Activated naive CD4-positive, alpha-beta T cell treated with anti-CD3 and anti-CD28 coated beads, Interleukin-2, amount 50 U/mL, for 72 hours (primary cell): ENCODE data around the gene PLSCR5. TPM values are rescaled to one million over a fixed set of nuclear protein-coding genes. Genes with fewer than 3 reads are reported as not detected.

Source experiments
- ATAC-seq, 2 donors: fragments of 150-1000 bp; cut with Tn5 transposase; 2 replicates each; pipeline ENCODE4 v1.10.0; 2021; ENCODE audit warnings: mild to moderate bottlenecking in 2 of 2, moderate library complexity in 2 of 2
- DNase-seq, 2 donors: peaks; one replicate each; pipeline ENCODE4 v3.0.0; 2021 to 2022; ENCODE audit warnings: low spot score in 2 of 2
- H3K27ac Mint-ChIP-seq, 2 donors: one replicate each; pipeline ENCODE4 v1.8.0; 2022; ENCODE audit warnings: mild to moderate bottlenecking in 2 of 2, mixed read lengths in 2 of 2
- H3K36me3 Mint-ChIP-seq, 2 donors: one replicate each; pipeline ENCODE4 v1.8.0; 2022; ENCODE audit warnings: mixed read lengths in 2 of 2
- H3K9me3 Mint-ChIP-seq, 2 donors: one replicate each; pipeline ENCODE4 v1.8.0; 2022; ENCODE audit warnings: mixed read lengths in 2 of 2
- total RNA-seq, 2 donors: library from RNA; stranded (reverse); gene quantifications; one replicate each; pipeline ENCODE4 v1.2.3, GENCODE V29; 2022

The PLSCR5 gene
- total RNA-seq, 2 donors from 2014 or later = not detected

DNA sequence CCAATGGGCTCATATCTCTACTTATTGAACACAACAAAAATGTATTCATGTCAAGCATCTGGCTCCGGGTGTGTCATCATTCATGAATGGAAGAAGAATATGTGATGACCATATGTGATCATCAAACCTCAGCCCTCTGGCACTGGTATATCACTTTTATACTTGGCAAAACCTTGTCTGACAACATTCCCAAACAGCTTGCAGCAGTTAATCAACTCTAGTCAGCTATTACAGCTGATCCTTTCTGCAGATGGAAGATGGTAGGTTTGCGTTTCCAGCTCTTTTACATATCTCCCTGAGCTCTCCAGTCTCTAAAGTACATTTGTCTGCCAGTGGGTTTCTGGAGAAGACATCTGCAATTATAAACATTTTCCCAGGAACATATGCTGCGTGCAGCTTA, 6.6 kb downstream of the PLSCR5 start:
- Mint-ChIP-seq H3K36me3 (no peaks in the 10 kb centered on the region), H3K27ac (no peak overlapping the region), H3K9me3 (no peaks in the 10 kb centered on the region)
- no peak for ATAC-seq
- no peak for DNase-seq

DNA sequence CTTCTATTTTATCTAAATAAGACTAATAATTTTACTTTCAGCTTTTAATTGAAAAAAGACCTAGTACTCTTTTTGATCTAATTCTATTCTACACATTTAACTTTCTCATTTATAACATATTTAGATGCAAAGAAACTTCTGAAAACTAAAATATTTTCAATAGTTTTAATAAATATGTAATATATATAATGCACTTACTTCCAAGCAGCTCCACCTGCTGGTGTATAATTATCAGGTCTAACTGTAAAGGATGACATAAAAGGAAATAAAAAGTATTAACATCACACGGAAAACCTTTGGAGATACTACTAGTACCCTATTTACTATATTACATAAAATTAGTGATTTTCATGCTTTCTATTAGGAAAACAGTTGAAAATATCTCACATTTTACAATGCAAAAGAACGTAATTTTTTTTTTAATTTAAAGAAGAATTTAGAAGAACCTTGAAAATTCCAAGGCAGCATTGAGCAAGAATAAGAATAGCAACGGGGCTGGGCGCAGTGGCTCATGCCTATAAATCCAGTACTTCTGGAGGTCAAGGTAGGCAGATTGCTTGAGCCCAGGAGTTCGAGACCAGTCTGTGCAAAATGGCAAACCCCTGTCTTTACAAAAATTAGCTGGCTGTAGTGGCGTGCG, 10.2 kb downstream of the PLSCR5 start:
- no peak for DNase-seq
- H3K36me3 Mint-ChIP-seq = no peaks in the 10 kb centered on the region
- no peak overlapping the region for H3K27ac Mint-ChIP-seq
- H3K9me3 Mint-ChIP-seq = no peaks in the 10 kb centered on the region
- no peak for ATAC-seq

GRCh38 chr3:146593776-146594175, 11.4 kb downstream of the PLSCR5 start:
- Mint-ChIP-seq H3K27ac (no peak overlapping the region), H3K36me3 (no peaks in the 10 kb centered on the region), H3K9me3 (no peaks in the 10 kb centered on the region)
- no peak for ATAC-seq
- no peak for DNase-seq

DNA sequence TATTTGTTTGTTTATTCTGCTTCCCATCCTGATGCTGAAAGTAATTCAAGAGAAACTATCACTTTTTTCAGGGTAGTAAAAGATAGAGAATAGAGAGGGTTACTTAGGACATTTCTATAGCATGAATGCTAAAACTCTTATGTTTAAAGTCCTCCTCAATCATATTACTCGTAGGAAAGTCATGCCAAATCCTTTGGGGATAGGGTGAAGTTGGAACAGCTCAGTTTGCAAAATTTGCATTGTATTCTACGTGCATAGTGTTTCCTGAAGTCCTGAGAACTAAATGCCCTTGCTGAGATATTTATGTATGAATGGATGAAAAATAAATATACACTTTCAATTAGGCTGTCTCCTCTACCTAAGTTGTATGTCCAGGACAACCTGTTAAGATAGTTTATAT, 14.6 kb downstream of the PLSCR5 start:
- H3K27ac Mint-ChIP-seq = no peak overlapping the region
- no peaks in the 10 kb centered on the region for H3K9me3 Mint-ChIP-seq
- no peaks in the 10 kb centered on the region for H3K36me3 Mint-ChIP-seq
- no peak for DNase-seq
- no peak for ATAC-seq

DNA sequence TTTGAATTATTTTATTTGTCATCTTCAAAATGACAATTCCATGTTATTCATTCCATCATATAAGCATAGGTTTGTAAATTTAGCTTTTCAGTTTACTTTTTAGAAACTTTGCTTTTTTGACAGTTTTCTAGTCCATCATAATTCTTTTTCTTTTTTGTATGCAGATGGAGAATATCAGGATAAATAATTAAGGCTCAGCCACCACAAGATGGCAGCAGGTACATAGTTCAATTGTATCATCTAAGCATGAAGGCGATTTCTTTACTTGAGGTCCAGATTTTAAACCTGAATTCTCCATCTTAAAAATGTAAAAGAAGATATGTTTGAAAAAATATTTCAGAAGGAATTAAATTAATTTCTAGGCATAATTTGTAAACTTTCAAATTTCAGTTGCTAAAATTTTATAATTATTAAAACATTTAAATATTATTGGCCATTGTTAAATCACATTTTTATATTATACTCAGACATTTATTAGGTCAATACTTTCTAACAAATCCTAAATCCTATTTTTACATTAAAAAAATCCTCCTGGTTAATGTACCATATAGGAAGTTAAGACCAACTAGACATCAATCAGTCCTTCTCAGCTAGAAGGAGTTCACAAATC, 15.1 kb downstream of the PLSCR5 start:
- no peak for ATAC-seq

DNA sequence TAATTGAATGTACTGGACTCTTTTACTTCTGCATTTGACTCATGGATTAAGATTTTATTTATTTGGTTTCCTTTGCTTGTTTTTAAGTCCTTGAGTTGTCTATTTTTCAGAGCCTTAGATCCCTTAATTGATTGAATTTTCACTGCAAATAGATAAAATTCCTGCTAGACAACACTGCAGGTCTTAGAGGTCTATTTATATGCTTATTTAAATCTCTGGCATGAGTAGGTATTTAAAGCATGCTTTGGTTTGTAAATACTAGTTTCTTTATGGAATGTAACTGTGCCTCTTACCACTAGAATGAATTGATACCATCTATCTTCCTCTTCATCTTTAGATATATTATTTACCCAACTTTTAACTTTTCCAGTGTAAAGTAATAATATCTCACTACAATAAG, 20.0 kb downstream of the PLSCR5 start:
- peaks cover 0 to 6% of the 10 kb centered on the region in 2 donors for H3K9me3 Mint-ChIP-seq
- ATAC-seq (no peak), DNase-seq (no peak)
- H3K27ac Mint-ChIP-seq = no peak overlapping the region
- H3K36me3 Mint-ChIP-seq = peaks cover 8 to 11% of the 10 kb centered on the region in 2 donors

More for the DNA sequence above, 15.1 kb downstream of the PLSCR5 start:
- no peak for DNase-seq
- Mint-ChIP-seq H3K36me3 (no peaks in the 10 kb centered on the region), H3K9me3 (no peaks in the 10 kb centered on the region), H3K27ac (no peak overlapping the region)

GRCh38 chr3:146581951-146582467, 23.1 kb downstream of the PLSCR5 start:
- peak overlapping the region in 1 of 2 donors; percentile 80 for H3K27ac Mint-ChIP-seq

GRCh38 chr3:146581080-146581601, 24.0 kb downstream of the PLSCR5 start:
- Mint-ChIP-seq H3K36me3 (peaks cover 8 to 11% of the 10 kb centered on the region in 2 donors), H3K9me3 (peaks cover 0 to 6% of the 10 kb centered on the region in 2 donors), H3K27ac (peak overlapping the region in 1 of 2 donors; percentile 80)
- ATAC-seq (no peak), DNase-seq (no peak)

More at GRCh38 chr3:146581951-146582467, 23.1 kb downstream of the PLSCR5 start:
- DNase-seq = no peak
- peaks cover 8 to 11% of the 10 kb centered on the region in 2 donors for H3K36me3 Mint-ChIP-seq
- peaks cover 0 to 6% of the 10 kb centered on the region in 2 donors for H3K9me3 Mint-ChIP-seq
- ATAC-seq = peak in 1 of 2 donors; percentile 68

GRCh38 chr3:146577662-146578061, 27.5 kb downstream of the PLSCR5 start:
- Mint-ChIP-seq H3K27ac (no peak overlapping the region), H3K9me3 (peaks cover 0 to under 1% of the 10 kb centered on the region in 2 donors), H3K36me3 (peaks cover 4 to 6% of the 10 kb centered on the region in 2 donors)
- ATAC-seq (peak in 1 of 2 donors; percentile 57), DNase-seq (no peak)

GRCh38 chr3:146575636-146576035, 29.5 kb downstream of the PLSCR5 start:
- no peaks in the 10 kb centered on the region for H3K9me3 Mint-ChIP-seq
- no peaks in the 10 kb centered on the region for H3K36me3 Mint-ChIP-seq
- no peak for DNase-seq
- no peak for ATAC-seq
- H3K27ac Mint-ChIP-seq = no peak overlapping the region

- Mint-ChIP-seq H3K27ac (no peak overlapping the region), H3K9me3 (no peaks in the 10 kb centered on the region), H3K36me3 (no peaks in the 10 kb centered on the region)
- ATAC-seq (no peak), DNase-seq (no peak)
Observed at GRCh38 chr3:146574173-146574572, 31.0 kb downstream of the PLSCR5 start.

DNA sequence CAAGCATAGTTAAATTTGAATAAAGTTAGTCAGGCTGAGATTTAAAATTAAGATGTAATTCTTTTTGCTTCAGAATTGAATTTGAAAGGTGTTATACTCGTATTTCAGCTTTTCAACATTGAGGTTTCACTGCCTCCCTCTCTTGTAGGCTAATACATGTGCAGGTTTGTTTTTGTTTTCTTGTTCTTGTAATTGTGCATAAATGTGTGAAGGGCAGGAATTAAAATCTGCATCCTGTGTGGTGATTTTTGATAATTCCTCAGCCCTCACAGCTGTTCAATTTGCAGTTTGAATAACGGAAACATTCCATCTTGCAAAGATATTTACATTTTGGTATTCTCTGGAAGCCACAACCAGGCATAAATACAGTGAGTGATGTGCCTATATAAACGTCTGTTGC, 35.8 kb downstream of the PLSCR5 start:
- Mint-ChIP-seq H3K9me3 (peaks cover 0 to 4% of the 10 kb centered on the region in 2 donors), H3K36me3 (no peaks in the 10 kb centered on the region), H3K27ac (no peak overlapping the region)
- DNase-seq (no peak), ATAC-seq (no peak)

- Mint-ChIP-seq H3K9me3 (peaks cover 0 to 9% of the 10 kb centered on the region in 2 donors), H3K36me3 (no peaks in the 10 kb centered on the region), H3K27ac (peak overlapping the region in 1 of 2 donors; percentile 56)
- ATAC-seq (no peak), DNase-seq (no peak)
Observed at GRCh38 chr3:146566138-146566537, 39.0 kb downstream of the PLSCR5 start.

GRCh38 chr3:146561879-146562278, 43.3 kb downstream of the PLSCR5 start:
- ATAC-seq (no peak), DNase-seq (no peak)
- Mint-ChIP-seq H3K9me3 (peaks cover 0 to 9% of the 10 kb centered on the region in 2 donors), H3K36me3 (no peaks in the 10 kb centered on the region), H3K27ac (no peak overlapping the region)

- no peak for DNase-seq
- no peak overlapping the region for H3K27ac Mint-ChIP-seq
- H3K9me3 Mint-ChIP-seq = peaks cover 0 to 9% of the 10 kb centered on the region in 2 donors
- ATAC-seq = no peak
- no peaks in the 10 kb centered on the region for H3K36me3 Mint-ChIP-seq
Observed at GRCh38 chr3:146561463-146561862, 43.7 kb downstream of the PLSCR5 start.

GRCh38 chr3:146560678-146561077, 44.5 kb downstream of the PLSCR5 start:
- H3K36me3 Mint-ChIP-seq = no peaks in the 10 kb centered on the region
- ATAC-seq (no peak), DNase-seq (no peak)
- H3K27ac Mint-ChIP-seq = no peak overlapping the region
- peaks cover 0 to 5% of the 10 kb centered on the region in 2 donors for H3K9me3 Mint-ChIP-seq

GRCh38 chr3:146559388-146559787, 45.8 kb downstream of the PLSCR5 start:
- H3K36me3 Mint-ChIP-seq = no peaks in the 10 kb centered on the region
- DNase-seq (no peak), ATAC-seq (no peak)
- H3K9me3 Mint-ChIP-seq = peaks cover 0 to 5% of the 10 kb centered on the region in 2 donors
- H3K27ac Mint-ChIP-seq = no peak overlapping the region
